Subcutaneous abdominal adipose tissue (tissue), 5 donors: ENCODE results near the gene RCOR1.

Experiments used
- H3K27ac ChIP-seq: one replicate; pipeline ENCODE4 v1.7.0; 2013; ENCODE audit warnings: low read depth, mild to moderate bottlenecking, inconsistent platforms, low read length, moderate library complexity
- H3K27me3 ChIP-seq, 5 donors: one replicate each; pipeline ENCODE4 v1.7.0; 2013; ENCODE audit warnings: low read length in 5 of 5, inconsistent platforms in 1 of 5; ENCODE audit not compliant: control insufficient read depth in 5 of 5, insufficient read depth in 4 of 5
- H3K36me3 ChIP-seq, 5 donors: one replicate each; pipeline ENCODE4 v1.7.0; 2013; ENCODE audit warnings: low read length in 5 of 5; ENCODE audit not compliant: control insufficient read depth in 5 of 5, insufficient read depth in 5 of 5
- H3K4me1 ChIP-seq, 5 donors: one replicate each; pipeline ENCODE4 v1.7.0; 2013; ENCODE audit warnings: low read length in 5 of 5, mild to moderate bottlenecking in 3 of 5, moderate library complexity in 1 of 5; ENCODE audit not compliant: control insufficient read depth in 5 of 5, insufficient read depth in 5 of 5
- H3K4me3 ChIP-seq, 5 donors: one replicate each; pipeline ENCODE4 v1.7.0; 2013; ENCODE audit warnings: low read length in 5 of 5, low read depth in 1 of 5
- H3K9ac ChIP-seq, 5 donors: one replicate each; pipeline ENCODE4 v1.7.0; 2013; ENCODE audit warnings: low read length in 5 of 5, mild to moderate bottlenecking in 4 of 5, moderate library complexity in 3 of 5
- H3K9me3 ChIP-seq, 5 donors: one replicate each; pipeline ENCODE4 v1.7.0; 2013; ENCODE audit warnings: low read length in 5 of 5; ENCODE audit not compliant: control insufficient read depth in 5 of 5
- donor health status: healthy.
- donor health status: healthy.
- donor health status: healthy.
- donor health status: healthy.
- donor health status: healthy.

Gene RCOR1

DNA sequence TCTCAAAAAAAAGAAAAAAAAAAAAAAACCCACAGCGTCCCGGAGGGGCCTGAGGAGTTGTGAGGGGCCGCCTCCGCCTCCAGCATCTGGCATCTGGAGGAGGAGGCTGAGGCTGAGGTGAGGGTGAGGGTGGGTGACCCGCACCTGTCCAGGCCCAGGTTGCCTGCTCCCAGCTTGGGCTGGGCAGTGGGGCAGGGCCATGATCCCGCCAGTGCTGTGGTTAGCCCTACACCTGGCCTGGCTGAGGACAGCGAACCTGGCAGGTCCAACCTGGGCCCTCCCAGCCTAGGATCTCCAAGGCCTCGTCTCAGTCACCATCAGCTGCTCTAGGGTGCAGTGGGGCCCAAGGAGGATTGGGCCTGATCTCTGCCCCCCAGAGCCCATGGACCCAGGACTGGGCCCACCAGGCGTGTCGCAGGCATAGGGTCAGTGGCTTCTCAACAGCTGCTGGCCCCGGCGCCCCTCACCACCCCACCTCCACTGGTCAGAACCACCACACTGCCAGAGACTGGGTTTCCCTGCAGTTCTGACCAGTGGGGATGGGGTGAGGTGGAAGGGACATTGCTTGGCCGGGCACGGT, 36.3 kb upstream of the RCOR1 start:
- no peaks in the 10 kb centered on the region for H3K27me3 ChIP-seq
- H3K4me3 ChIP-seq, result no peak overlapping the region
- H3K4me1 ChIP-seq, result peaks cover 0 to 14% (median 10%) of the 10 kb centered on the region in 5 donors
- H3K9ac ChIP-seq, result no peak overlapping the region
- H3K9me3 ChIP-seq, result no peaks in the 10 kb centered on the region
- H3K36me3 ChIP-seq, result no peaks in the 10 kb centered on the region
- H3K27ac ChIP-seq, result no peak overlapping the region

- no peak overlapping the region for H3K27ac ChIP-seq
- no peaks in the 10 kb centered on the region for H3K36me3 ChIP-seq
- H3K4me1 ChIP-seq, result peaks cover 0 to 12% (median 6%) of the 10 kb centered on the region in 5 donors
Measured at GRCh38 chr14:102557434-102558226, 34.8 kb upstream of the RCOR1 start.

DNA sequence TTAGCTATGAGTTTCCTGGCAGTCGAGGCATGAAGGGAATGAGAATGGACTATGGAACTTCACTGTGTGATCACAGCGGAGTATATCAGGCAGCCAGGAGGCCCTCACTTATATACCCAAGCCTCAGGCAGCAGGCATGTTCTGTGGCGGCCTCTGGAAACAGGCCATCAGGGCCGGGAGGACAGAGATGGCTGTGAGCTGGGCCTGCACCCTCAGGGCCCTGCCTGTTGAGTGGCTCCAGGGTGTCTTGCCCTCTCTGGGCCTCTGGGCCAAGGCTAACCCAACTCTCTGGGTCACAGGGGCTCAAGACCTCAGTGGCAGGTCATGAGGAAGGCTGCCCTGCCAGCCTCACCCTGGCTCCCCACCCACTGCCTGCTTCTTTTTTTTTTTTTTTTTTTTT, 33.9 kb upstream of the RCOR1 start:
- Histone ChIP-seq H3K4me1 (peaks cover 0 to 12% (median 6%) of the 10 kb centered on the region in 5 donors), H3K9ac (no peak overlapping the region), H3K4me3 (no peak overlapping the region), H3K9me3 (no peaks in the 10 kb centered on the region), H3K27ac (no peak overlapping the region), H3K27me3 (no peaks in the 10 kb centered on the region), H3K36me3 (no peaks in the 10 kb centered on the region)

More at GRCh38 chr14:102557434-102558226, 34.8 kb upstream of the RCOR1 start:
- no peak overlapping the region for H3K4me3 ChIP-seq
- H3K9me3 ChIP-seq, result no peaks in the 10 kb centered on the region
- H3K27me3 ChIP-seq, result no peaks in the 10 kb centered on the region
- H3K9ac ChIP-seq, result no peak overlapping the region

DNA sequence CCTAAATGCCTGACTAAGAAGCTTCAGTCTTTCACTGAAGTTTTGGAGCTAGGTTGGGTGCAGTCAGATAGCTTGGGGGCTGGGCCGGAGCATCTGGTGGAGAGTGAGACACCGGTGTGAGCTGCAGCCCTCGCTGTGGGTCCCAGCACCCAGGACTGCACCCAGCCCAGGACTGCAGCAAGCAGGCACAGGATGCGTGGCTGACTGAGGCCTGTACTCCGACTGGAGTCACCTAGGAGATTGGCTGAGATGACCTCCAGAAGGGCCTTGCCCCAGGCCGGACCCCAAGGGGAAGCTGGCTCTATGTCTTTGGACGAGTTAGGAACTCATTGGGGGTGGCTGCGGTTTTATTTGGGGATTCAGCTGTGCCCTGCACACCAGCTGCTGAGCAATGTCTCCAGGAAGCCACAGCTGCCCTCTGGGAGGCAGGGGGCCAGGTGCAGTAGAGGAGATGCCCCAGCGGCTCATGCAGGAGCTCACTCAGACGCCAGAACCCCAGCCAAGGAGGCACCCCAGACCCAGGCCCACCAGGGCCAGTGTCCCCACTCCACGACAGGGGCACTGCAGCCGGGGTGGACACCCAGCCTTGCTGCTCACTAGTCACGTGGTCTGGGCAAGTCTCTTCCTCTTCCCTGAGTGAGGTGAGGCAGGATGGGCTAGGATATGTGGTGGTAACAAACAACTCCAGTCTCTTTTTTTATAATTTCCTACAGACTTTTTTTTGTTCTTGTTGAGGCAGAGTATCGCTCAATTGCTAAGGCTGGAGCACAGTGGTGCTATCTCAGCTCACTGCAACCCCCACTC, 31.8 kb upstream of the RCOR1 start:
- Histone ChIP-seq H3K4me3 (no peak overlapping the region), H3K27ac (no peak overlapping the region), H3K27me3 (no peaks in the 10 kb centered on the region), H3K36me3 (no peaks in the 10 kb centered on the region), H3K4me1 (peaks cover 0 to 1% (median 0%) of the 10 kb centered on the region in 5 donors), H3K9ac (no peak overlapping the region), H3K9me3 (no peaks in the 10 kb centered on the region)

- no peak overlapping the region for H3K9ac ChIP-seq
- no peak overlapping the region for H3K27ac ChIP-seq
- no peaks in the 10 kb centered on the region for H3K4me1 ChIP-seq
- no peak overlapping the region for H3K4me3 ChIP-seq
- no peaks in the 10 kb centered on the region for H3K27me3 ChIP-seq
- H3K9me3 ChIP-seq, result no peaks in the 10 kb centered on the region
- no peaks in the 10 kb centered on the region for H3K36me3 ChIP-seq
Measured at GRCh38 chr14:102565331-102565887, 27.0 kb upstream of the RCOR1 start.

DNA sequence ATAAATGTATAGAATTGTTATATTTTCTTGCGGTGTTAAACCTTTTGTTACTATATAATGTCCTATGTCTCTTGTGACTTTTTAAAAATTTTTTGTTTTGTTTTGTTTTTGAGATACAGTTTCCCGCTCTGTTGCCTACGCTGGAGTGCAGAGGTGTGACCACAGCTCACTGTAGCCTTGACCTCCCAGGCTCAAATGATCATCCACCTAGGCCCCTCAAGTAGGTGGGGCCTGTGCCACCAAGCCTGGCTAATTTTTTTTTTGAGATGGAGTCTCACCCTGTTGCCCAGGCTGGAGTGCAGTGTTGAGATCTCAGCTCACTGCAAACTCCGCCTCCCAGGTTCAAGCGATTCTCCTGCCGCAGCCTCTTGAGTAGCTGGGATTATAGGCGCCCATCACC, 26.5 kb upstream of the RCOR1 start:
- Histone ChIP-seq H3K9me3 (no peaks in the 10 kb centered on the region), H3K4me1 (no peaks in the 10 kb centered on the region)

GRCh38 chr14:102568115-102568614, 24.3 kb upstream of the RCOR1 start:
- H3K27me3 ChIP-seq, result no peaks in the 10 kb centered on the region
- H3K36me3 ChIP-seq, result no peaks in the 10 kb centered on the region
- no peaks in the 10 kb centered on the region for H3K9me3 ChIP-seq
- H3K4me1 ChIP-seq, result no peaks in the 10 kb centered on the region
- no peak overlapping the region for H3K9ac ChIP-seq
- no peak overlapping the region for H3K27ac ChIP-seq
- no peak overlapping the region for H3K4me3 ChIP-seq

More for the DNA sequence above, 26.5 kb upstream of the RCOR1 start:
- Histone ChIP-seq H3K27me3 (no peaks in the 10 kb centered on the region), H3K9ac (no peak overlapping the region), H3K4me3 (no peak overlapping the region), H3K27ac (no peak overlapping the region), H3K36me3 (no peaks in the 10 kb centered on the region)

- Histone ChIP-seq H3K4me3 (no peak overlapping the region), H3K9ac (no peak overlapping the region), H3K9me3 (no peaks in the 10 kb centered on the region), H3K36me3 (no peaks in the 10 kb centered on the region), H3K27me3 (peaks cover 0 to 5% (median 0%) of the 10 kb centered on the region in 5 donors), H3K27ac (no peak overlapping the region), H3K4me1 (no peaks in the 10 kb centered on the region)
Measured at GRCh38 chr14:102570334-102570995, 22.0 kb upstream of the RCOR1 start.

GRCh38 chr14:102571043-102571442, 21.4 kb upstream of the RCOR1 start:
- H3K4me1 ChIP-seq, result no peaks in the 10 kb centered on the region
- no peaks in the 10 kb centered on the region for H3K36me3 ChIP-seq
- no peak overlapping the region for H3K4me3 ChIP-seq
- H3K9ac ChIP-seq, result no peak overlapping the region
- H3K27ac ChIP-seq, result no peak overlapping the region
- no peaks in the 10 kb centered on the region for H3K9me3 ChIP-seq
- H3K27me3 ChIP-seq, result peaks cover 0 to 5% (median 0%) of the 10 kb centered on the region in 5 donors
